Spinal cord (tissue), 10 donors: Measurements from ENCODE around the gene LCP1. TPM values are rescaled to one million over a fixed set of nuclear protein-coding genes. Genes with fewer than 3 reads are reported as not detected.

Experiments used
- DNase-seq, 6 donors: peaks; one replicate each; pipeline versions ENCODE4 v3.0.0 to v3.0.0-alpha.2; 2013 to 2015; ENCODE audit warnings: low spot score in 6 of 6, low read depth in 4 of 6
- H3K27ac ChIP-seq: one replicate; pipeline ENCODE4 v1.5.1; 2013; ENCODE audit warnings: low read depth, low read length, control low read depth
- H3K27me3 ChIP-seq: one replicate; pipeline ENCODE4 v1.6.1; 2013; ENCODE audit warnings: low read length; ENCODE audit not compliant: control insufficient read depth, insufficient read depth
- H3K36me3 ChIP-seq: one replicate; pipeline ENCODE4 v1.6.1; 2013; ENCODE audit warnings: low read length; ENCODE audit not compliant: control insufficient read depth, insufficient read depth
- H3K4me1 ChIP-seq: one replicate; pipeline ENCODE4 v1.6.1; 2013; ENCODE audit warnings: low read length; ENCODE audit not compliant: control insufficient read depth, insufficient read depth
- H3K4me3 ChIP-seq: one replicate; pipeline ENCODE4 v1.5.1; 2013; ENCODE audit warnings: low read depth, low read length, control low read depth
- H3K9me3 ChIP-seq: one replicate; pipeline ENCODE4 v1.6.1; 2013; ENCODE audit warnings: low read length; ENCODE audit not compliant: control insufficient read depth, insufficient read depth
- WGBS: methylation state at CpG from one replicate; pipeline ENCODE4 v1.1.5; 2013; ENCODE audit warnings: missing lambda C conversion rate; ENCODE audit not compliant: insufficient coverage; 5-methylcytosine and 5-hydroxymethylcytosine counted together
- polyA plus RNA-seq, 2 donors: library from polyadenylated mRNA; unstranded; fragments of 120-200 nt; gene quantifications; one replicate each; pipeline ENCODE4 v1.2.1, GENCODE V29; 2013; ENCODE audit not compliant: insufficient read length in 2 of 2
- total RNA-seq, 2 donors: library from RNA; depleted of rRNA in 1 of 2; stranded (reverse); fragments of 120-200 nt in 1 of 2; fragments of >200 nt in 1 of 2; gene quantifications; one replicate each; pipeline versions ENCODE4 v1.2.3 to v1.2.4, GENCODE V29; 2013 to 2014
- donor health status: healthy.

Gene LCP1
- total and polyA plus RNA-seq, 4 donors = 13.7 to 65.1 (median 17.1) TPM

DNA sequence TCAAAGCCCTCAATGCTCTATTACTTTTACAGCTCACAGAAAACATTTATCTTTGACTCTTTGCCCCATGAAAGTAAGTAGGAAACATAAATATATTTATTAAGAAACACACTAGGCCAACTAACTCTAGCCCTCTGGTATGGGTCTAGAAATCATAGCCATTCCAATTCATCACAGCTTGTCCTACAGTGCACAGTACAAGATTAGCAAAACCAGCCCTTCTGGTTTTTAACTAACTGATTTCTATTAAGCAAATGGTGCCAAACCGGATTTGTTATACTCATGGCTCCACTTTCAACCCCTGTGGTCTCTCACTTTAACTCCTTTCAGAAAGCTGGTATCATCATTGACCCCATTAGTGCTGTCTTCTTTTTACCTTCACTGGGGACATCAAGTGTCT, 24.2 kb upstream of the LCP1 start:
- no peaks in the 10 kb centered on the region for H3K27me3 ChIP-seq
- DNase-seq = no peak
- no peaks in the 10 kb centered on the region for H3K36me3 ChIP-seq
- H3K27ac ChIP-seq = no peak overlapping the region
- 78% methylated on average over 1 of the region's 1 CpG for WGBS
- no peaks in the 10 kb centered on the region for H3K9me3 ChIP-seq
- H3K4me3 ChIP-seq = no peak overlapping the region
- H3K4me1 ChIP-seq = no peaks in the 10 kb centered on the region

DNA sequence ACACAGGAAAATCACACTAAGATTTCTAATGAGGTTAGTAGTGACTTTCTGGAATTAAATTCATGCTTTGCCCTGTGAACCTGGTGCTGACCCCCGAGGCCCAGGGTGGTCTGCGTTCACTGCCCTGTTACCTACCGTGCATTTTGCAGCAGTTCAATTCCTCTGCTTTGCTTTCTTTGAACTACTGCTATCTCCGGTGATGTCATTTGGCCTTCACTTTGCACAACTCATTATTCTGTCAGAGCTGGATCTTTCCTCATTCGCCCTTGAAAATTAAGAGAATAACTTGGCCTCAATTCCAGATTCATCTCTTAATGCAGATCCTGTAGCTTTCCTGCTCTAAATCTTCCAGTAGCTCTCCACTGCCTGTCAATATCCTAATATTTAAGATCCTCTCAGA, 21.0 kb upstream of the LCP1 start:
- no peak overlapping the region for H3K4me3 ChIP-seq
- H3K36me3 ChIP-seq = no peaks in the 10 kb centered on the region
- 91% methylated on average over 5 of the region's 5 CpGs for WGBS
- H3K27ac ChIP-seq = no peak overlapping the region
- no peaks in the 10 kb centered on the region for H3K27me3 ChIP-seq
- DNase-seq = peak in 1 of 6 donors; percentile 21
- H3K9me3 ChIP-seq = no peaks in the 10 kb centered on the region
- H3K4me1 ChIP-seq = no peaks in the 10 kb centered on the region

DNA sequence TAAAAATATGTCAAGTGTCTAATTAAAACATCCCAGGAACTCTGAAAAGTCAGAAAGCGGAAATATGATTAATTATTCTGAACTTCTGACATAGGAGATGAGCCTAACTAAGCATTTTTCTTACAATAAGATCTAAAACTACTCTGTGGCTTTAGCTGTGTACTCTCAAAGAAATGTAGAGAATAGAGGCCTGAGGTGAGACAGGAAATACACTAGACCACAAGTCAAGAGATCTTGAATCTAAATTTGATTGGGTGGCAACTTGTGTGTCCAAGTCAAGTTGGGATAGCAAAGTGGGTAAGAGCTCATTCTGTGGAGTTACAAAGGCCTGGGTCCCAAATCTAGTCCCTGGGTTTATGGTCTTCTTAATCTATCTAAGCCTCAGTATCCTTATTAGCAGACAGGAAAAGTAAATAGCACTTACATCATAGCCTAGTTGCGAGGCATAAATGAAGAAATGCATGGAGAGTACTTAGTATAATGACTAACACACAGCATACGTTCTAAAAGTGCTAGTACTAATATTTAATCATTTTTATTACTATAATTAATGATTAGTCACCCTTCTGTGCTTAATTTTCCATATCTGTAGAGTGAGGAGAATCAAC, 20.3 kb upstream of the LCP1 start:
- WGBS = no CpG with 5 or more reads among the region's 3 CpGs
- DNase-seq = no peak
- Histone ChIP-seq H3K36me3 (no peaks in the 10 kb centered on the region), H3K4me3 (no peak overlapping the region), H3K9me3 (no peaks in the 10 kb centered on the region), H3K4me1 (no peaks in the 10 kb centered on the region), H3K27ac (no peak overlapping the region), H3K27me3 (no peaks in the 10 kb centered on the region)

DNA sequence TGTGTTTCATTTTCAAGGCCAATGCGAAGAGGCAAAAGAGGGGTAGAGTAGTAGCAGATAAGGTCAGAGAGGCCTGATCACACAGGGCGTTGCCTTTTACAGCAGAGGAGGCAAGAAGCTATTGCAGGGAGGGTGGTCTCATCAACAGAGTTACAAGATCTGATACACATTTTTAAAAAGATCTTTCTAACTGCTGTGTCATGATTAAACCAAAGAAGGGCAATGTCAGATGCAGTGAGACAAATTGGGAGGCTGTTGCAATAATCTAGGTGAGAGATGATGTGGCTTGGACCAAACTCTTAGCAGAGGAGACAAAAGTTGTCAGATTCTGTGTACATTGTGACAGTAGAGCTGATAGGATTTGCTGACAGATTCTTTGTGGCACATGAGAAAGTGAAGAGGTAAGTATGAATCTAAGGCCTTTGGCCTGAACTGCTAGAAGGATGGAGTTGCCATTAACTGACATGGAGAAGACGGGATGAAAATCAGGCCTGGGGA, 16.8 kb upstream of the LCP1 start:
- H3K9me3 ChIP-seq = no peaks in the 10 kb centered on the region
- no peak for DNase-seq
- WGBS = 94% methylated on average over 2 of the region's 3 CpGs
- H3K36me3 ChIP-seq = no peaks in the 10 kb centered on the region
- H3K4me1 ChIP-seq = no peaks in the 10 kb centered on the region
- no peaks in the 10 kb centered on the region for H3K27me3 ChIP-seq
- no peak overlapping the region for H3K4me3 ChIP-seq
- H3K27ac ChIP-seq = no peak overlapping the region

DNA sequence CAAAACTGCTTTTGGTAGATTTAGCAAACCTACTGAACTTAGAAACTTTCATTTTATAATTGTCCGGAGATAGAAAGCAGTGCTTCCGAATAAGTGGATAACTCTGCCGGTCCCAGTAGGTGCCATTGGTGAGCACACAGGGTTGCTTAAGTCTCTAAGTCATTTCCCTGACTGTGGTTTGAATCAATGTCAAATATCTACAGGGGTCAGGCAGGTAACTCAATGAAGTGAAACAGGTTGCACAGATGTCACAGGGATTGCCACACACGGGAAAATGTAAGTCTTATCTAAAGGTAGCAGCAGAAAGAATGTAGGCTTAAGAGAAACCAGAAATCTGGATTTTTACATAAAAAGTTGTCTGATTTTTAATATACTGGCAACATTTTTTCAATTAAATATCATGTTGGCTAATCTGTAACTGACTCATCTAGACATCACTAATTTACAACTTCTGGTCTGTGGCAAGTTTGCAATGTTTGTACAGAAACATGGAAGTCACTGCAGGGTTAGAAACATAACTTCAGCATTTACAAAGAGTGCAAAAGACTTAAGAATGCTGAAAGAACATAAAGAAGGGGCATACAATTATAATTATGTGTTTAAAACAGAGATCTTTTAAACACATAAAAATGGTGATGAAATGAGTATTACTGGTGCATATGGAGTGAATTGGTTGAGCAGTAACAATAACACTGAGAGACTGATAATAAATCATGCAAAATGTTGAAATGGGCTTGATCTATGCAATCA, 15.5 kb upstream of the LCP1 start:
- Histone ChIP-seq H3K9me3 (no peaks in the 10 kb centered on the region), H3K4me1 (no peaks in the 10 kb centered on the region), H3K4me3 (no peak overlapping the region), H3K27ac (no peak overlapping the region), H3K36me3 (no peaks in the 10 kb centered on the region), H3K27me3 (no peaks in the 10 kb centered on the region)
- 80% methylated on average over 4 of the region's 4 CpGs for WGBS
- no peak for DNase-seq

DNA sequence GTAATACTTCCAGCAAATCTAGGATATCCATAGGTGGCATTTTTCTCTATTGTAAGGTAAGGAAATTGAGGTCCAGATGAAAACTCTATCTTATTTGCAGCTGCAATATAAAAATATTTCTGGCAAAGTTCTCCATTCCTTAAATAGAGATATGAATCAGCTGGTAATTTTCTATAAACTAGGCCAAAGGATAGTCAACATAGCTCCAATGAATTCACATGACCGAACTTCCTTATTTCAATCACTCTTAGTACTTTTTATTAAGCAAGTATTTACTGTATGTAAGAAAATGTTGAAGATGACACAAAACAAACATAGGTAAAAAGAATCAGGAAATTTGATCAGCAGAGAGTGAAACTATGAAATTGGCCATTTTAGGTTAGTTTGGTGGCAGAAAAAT, 13.0 kb upstream of the LCP1 start:
- Histone ChIP-seq H3K27ac (no peak overlapping the region), H3K36me3 (no peaks in the 10 kb centered on the region), H3K27me3 (no peaks in the 10 kb centered on the region), H3K4me1 (no peaks in the 10 kb centered on the region), H3K9me3 (no peaks in the 10 kb centered on the region), H3K4me3 (no peak overlapping the region)
- WGBS = no CpG with 5 or more reads among the region's 1 CpG
- DNase-seq = no peak

DNA sequence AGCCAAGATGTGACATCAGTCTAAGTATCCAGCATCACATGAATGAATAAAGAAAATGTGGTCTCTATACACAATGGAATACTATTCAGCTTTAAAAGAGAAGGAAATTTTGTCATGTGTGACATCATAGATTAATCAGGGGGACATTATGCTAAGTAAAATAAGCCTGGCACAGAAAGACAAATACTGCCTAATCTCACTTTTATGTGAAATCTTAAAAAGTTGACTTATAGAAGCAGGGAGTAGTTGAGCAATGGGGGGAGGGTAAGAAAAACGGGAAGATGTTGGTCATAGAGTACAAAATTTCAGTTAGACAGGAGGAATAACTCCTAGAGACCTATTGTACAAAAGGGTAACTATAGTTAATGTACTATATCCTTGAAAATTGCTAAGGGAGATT, 10.4 kb upstream of the LCP1 start:
- Histone ChIP-seq H3K4me3 (no peak overlapping the region), H3K27ac (no peak overlapping the region), H3K4me1 (no peaks in the 10 kb centered on the region), H3K27me3 (no peaks in the 10 kb centered on the region), H3K9me3 (no peaks in the 10 kb centered on the region), H3K36me3 (no peaks in the 10 kb centered on the region)
- DNase-seq = no peak
- whole genome bisulfite sequencing = no CpG with 5 or more reads among the region's 1 CpG

DNA sequence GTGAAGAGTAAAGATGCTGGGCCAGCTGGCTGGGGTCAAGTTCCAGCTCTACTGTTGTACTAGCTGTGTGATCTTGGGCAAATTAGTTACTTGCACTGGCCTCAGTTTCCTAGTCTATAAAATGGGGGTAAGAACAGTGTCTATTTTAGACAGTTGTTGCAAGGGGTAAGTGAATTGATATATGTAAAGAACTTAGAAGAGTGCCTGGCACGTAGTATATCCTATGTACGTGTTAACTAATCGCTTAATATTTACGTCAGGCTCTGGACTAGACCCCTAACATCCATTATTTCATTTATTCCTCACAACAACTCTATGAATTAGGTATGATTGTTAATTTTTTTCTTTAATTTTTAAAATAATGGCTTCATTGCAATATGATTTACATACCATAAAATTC, 3.7 kb upstream of the LCP1 start:
- Histone ChIP-seq H3K9me3 (no peaks in the 10 kb centered on the region), H3K4me1 (no peaks in the 10 kb centered on the region), H3K27me3 (no peaks in the 10 kb centered on the region), H3K4me3 (no peak overlapping the region), H3K36me3 (no peaks in the 10 kb centered on the region), H3K27ac (no peak overlapping the region)
- no peak for DNase-seq
- WGBS = no CpG with 5 or more reads among the region's 4 CpGs

DNA sequence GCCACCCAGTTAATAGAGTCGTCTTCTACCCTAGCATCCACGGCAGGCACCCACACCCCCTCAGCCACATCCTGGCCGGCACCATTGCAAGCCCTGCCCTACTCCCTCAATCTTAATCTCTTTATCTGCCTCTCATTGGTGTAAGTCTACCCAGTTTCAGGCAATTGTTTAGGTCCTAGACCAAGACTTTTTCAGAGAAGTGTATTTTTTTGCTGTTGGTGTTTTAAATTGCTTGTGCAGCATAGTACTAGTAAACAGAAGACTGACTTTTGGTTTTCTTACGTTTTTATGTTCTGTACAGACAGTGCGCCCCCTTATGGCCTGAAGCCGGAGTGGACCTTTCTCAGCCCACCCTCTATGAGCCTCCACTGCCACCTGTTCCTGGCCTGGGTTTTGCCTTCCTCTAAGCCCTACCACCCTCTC, 2.3 kb upstream of the LCP1 start:
- no peak for DNase-seq
- Histone ChIP-seq H3K4me3 (no peak overlapping the region), H3K27me3 (no peaks in the 10 kb centered on the region), H3K4me1 (no peaks in the 10 kb centered on the region), H3K36me3 (no peaks in the 10 kb centered on the region), H3K27ac (no peak overlapping the region), H3K9me3 (no peaks in the 10 kb centered on the region)
- WGBS = 41% methylated on average over 6 of the region's 6 CpGs
